Astrocyte (in vitro differentiated cells and primary cell): ENCODE results near the gene CIROP. TPM values are rescaled to one million over a fixed set of nuclear protein-coding genes. Genes with fewer than 3 reads are reported as not detected.

Experiments used
- DNase-seq: peaks from one replicate; pipeline ENCODE4 v3.0.0-alpha.2; 2010; ENCODE audit warnings: low read depth
- FAIRE-seq: peaks from 2 replicates; lab custom pipeline; 2011; peaks lifted over from hg19 to GRCh38; lab: Jason Lieb, UNC
- H2AFZ ChIP-seq: 2 replicates; pipeline ENCODE4 v1.6.0; 2012; ENCODE audit warnings: low read depth, low read length, inconsistent platforms
- H3K27ac ChIP-seq: 2 replicates; pipeline ENCODE4 v1.5.1; 2011; ENCODE audit warnings: low read depth, low read length, inconsistent platforms
- H3K27me3 ChIP-seq: 2 replicates; pipeline ENCODE4 v1.6.0; 2011; ENCODE audit warnings: low read length, inconsistent platforms; ENCODE audit not compliant: insufficient read depth
- H3K36me3 ChIP-seq: 2 replicates; pipeline ENCODE4 v1.5.1; 2011; ENCODE audit warnings: low read length, inconsistent platforms; ENCODE audit not compliant: insufficient read depth
- H3K4me1 ChIP-seq: 2 replicates; pipeline ENCODE4 v1.5.1; 2011; ENCODE audit warnings: low read length, inconsistent platforms; ENCODE audit not compliant: insufficient read depth
- H3K4me2 ChIP-seq: 2 replicates; pipeline ENCODE4 v1.6.0; 2012; ENCODE audit warnings: low read length, inconsistent platforms
- H3K4me3 ChIP-seq: 2 replicates; pipeline ENCODE4 v1.5.1; 2011; ENCODE audit warnings: low read depth, mild to moderate bottlenecking, low read length, inconsistent platforms; ENCODE audit not compliant: insufficient read depth
- H3K79me2 ChIP-seq: 2 replicates; pipeline ENCODE4 v1.6.0; 2012; ENCODE audit warnings: mild to moderate bottlenecking, low read length, inconsistent platforms; ENCODE audit not compliant: insufficient read depth
- H3K9ac ChIP-seq: 2 replicates; pipeline ENCODE4 v1.6.0; 2012; ENCODE audit warnings: mild to moderate bottlenecking, low read length, inconsistent platforms
- H3K9me3 ChIP-seq: 2 replicates; pipeline ENCODE4 v1.5.1; 2012; ENCODE audit warnings: low read depth, mild to moderate bottlenecking, low read length, inconsistent platforms; ENCODE audit not compliant: insufficient read depth
- H4K20me1 ChIP-seq: 2 replicates; pipeline ENCODE4 v1.6.0; 2012; ENCODE audit warnings: low read length, inconsistent platforms; ENCODE audit not compliant: insufficient read depth
- H3K27ac Mint-ChIP-seq: one replicate; pipeline ENCODE4 v1.8.0; 2021; ENCODE audit warnings: mild to moderate bottlenecking, mixed read lengths; ENCODE audit not compliant: unreplicated experiment
- H3K27me3 Mint-ChIP-seq: one replicate; pipeline ENCODE4 v1.8.0; 2021; ENCODE audit warnings: low read depth, mixed read lengths; ENCODE audit not compliant: unreplicated experiment
- H3K36me3 Mint-ChIP-seq: one replicate; pipeline ENCODE4 v1.8.0; 2021; ENCODE audit warnings: low read depth, mixed read lengths; ENCODE audit not compliant: unreplicated experiment
- H3K4me1 Mint-ChIP-seq: one replicate; pipeline ENCODE4 v1.8.0; 2021; ENCODE audit warnings: low read depth, mixed read lengths; ENCODE audit not compliant: unreplicated experiment
- H3K4me3 Mint-ChIP-seq: one replicate; pipeline ENCODE4 v1.8.0; 2021; ENCODE audit warnings: mild to moderate bottlenecking, moderate library complexity, mixed read lengths; ENCODE audit not compliant: unreplicated experiment
- H3K9me3 Mint-ChIP-seq: one replicate; pipeline ENCODE4 v1.8.0; 2021; ENCODE audit warnings: mild to moderate bottlenecking, mixed read lengths; ENCODE audit not compliant: unreplicated experiment
- CTCF ChIP-seq: IDR thresholded peaks from 2 replicates; pipeline ENCODE4 v1.5.1; 2011; ENCODE audit warnings: low read depth, mild to moderate bottlenecking, inconsistent platforms, low read length, moderate library complexity; ENCODE audit not compliant: insufficient read depth
- EZH2 ChIP-seq: IDR thresholded peaks from 2 replicates; pipeline ENCODE4 v1.6.1; 2012; ENCODE audit warnings: mild to moderate bottlenecking, low read length, inconsistent platforms; ENCODE audit not compliant: insufficient read depth
- total RNA-seq: library from RNA; stranded (reverse); gene quantifications from 2 replicates; pipeline ENCODE4 v1.2.1, GENCODE V29; 2021

The CIROP gene
- total RNA-seq, 1 donor from 2014 or later: not detected

- Histone ChIP-seq H3K36me3 (peaks cover 65% of the 10 kb centered on the region), H3K9ac (peak overlapping the region; percentile 58), H3K27ac (peak overlapping the region; percentile 76), H3K9me3 (no peaks in the 10 kb centered on the region), H3K4me3 (no peak overlapping the region), H2AFZ (no peak overlapping the region), H3K27me3 (no peaks in the 10 kb centered on the region), H3K4me1 (peaks cover 30% of the 10 kb centered on the region), H4K20me1 (peaks cover 11% of the 10 kb centered on the region), H3K79me2 (peaks cover 25% of the 10 kb centered on the region), H3K4me2 (peak overlapping the region; percentile 67)
- H3K36me3 Mint-ChIP-seq: peaks cover 14% of the 10 kb centered on the region
- peak overlapping the region; percentile 62 for H3K4me3 Mint-ChIP-seq
- H3K4me1 Mint-ChIP-seq: peaks cover 31% of the 10 kb centered on the region
- no peak for DNase-seq
- FAIRE-seq: no peak
- H3K27ac Mint-ChIP-seq: peak overlapping the region; percentile 73
- no peaks in the 10 kb centered on the region for H3K9me3 Mint-ChIP-seq
- TF ChIP-seq CTCF (no peak), EZH2 (no peak)
- no peaks in the 10 kb centered on the region for H3K27me3 Mint-ChIP-seq
Measured at GRCh38 chr14:23077962-23078361, 26.8 kb downstream of the CIROP start.

- no peak for DNase-seq
- Histone ChIP-seq H3K36me3 (peaks cover 69% of the 10 kb centered on the region), H3K4me2 (no peak overlapping the region), H3K4me3 (no peak overlapping the region), H2AFZ (no peak overlapping the region), H4K20me1 (peaks cover 12% of the 10 kb centered on the region), H3K9ac (no peak overlapping the region), H3K79me2 (peaks cover 31% of the 10 kb centered on the region), H3K27ac (no peak overlapping the region), H3K9me3 (no peaks in the 10 kb centered on the region), H3K27me3 (no peaks in the 10 kb centered on the region), H3K4me1 (peaks cover 38% of the 10 kb centered on the region)
- Mint-ChIP-seq H3K27ac (no peak overlapping the region), H3K9me3 (no peaks in the 10 kb centered on the region), H3K4me1 (peaks cover 37% of the 10 kb centered on the region), H3K4me3 (no peak overlapping the region), H3K36me3 (peaks cover 14% of the 10 kb centered on the region), H3K27me3 (no peaks in the 10 kb centered on the region)
- TF ChIP-seq EZH2 (no peak), CTCF (peak; percentile 66)
- no peak for FAIRE-seq
Measured at GRCh38 chr14:23076785-23077408, 27.9 kb downstream of the CIROP start.

- no peak overlapping the region for H2AFZ ChIP-seq
- peaks cover 40% of the 10 kb centered on the region for H3K4me1 ChIP-seq
- no peaks in the 10 kb centered on the region for H3K27me3 Mint-ChIP-seq
- peaks cover 38% of the 10 kb centered on the region for H3K4me1 Mint-ChIP-seq
- H3K9ac ChIP-seq: no peak overlapping the region
- no peak for TF ChIP-seq EZH2
- TF ChIP-seq CTCF: no peak
- H3K4me3 ChIP-seq: no peak overlapping the region
- peaks cover 49% of the 10 kb centered on the region for H3K79me2 ChIP-seq
- H3K4me2 ChIP-seq: no peak overlapping the region
- H3K36me3 Mint-ChIP-seq: peaks cover 11% of the 10 kb centered on the region
- H3K4me3 Mint-ChIP-seq: no peak overlapping the region
- H4K20me1 ChIP-seq: peaks cover 25% of the 10 kb centered on the region
- DNase-seq: no peak
- H3K9me3 Mint-ChIP-seq: no peaks in the 10 kb centered on the region
- no peaks in the 10 kb centered on the region for H3K9me3 ChIP-seq
- no peak overlapping the region for H3K27ac ChIP-seq
- peaks cover 51% of the 10 kb centered on the region for H3K36me3 ChIP-seq
- H3K27me3 ChIP-seq: no peaks in the 10 kb centered on the region
- no peak for FAIRE-seq
- no peak overlapping the region for H3K27ac Mint-ChIP-seq
Measured at GRCh38 chr14:23074906-23075305, 29.9 kb downstream of the CIROP start.
